Fibroblast of peridontal ligament (primary cell): ENCODE results near the gene KCND3.

ENCODE experiments used
- DNase-seq: peaks from one replicate; pipeline ENCODE4 v3.0.0-alpha.2; 2010; ENCODE audit errors: extremely low read depth

The KCND3 gene

DNA sequence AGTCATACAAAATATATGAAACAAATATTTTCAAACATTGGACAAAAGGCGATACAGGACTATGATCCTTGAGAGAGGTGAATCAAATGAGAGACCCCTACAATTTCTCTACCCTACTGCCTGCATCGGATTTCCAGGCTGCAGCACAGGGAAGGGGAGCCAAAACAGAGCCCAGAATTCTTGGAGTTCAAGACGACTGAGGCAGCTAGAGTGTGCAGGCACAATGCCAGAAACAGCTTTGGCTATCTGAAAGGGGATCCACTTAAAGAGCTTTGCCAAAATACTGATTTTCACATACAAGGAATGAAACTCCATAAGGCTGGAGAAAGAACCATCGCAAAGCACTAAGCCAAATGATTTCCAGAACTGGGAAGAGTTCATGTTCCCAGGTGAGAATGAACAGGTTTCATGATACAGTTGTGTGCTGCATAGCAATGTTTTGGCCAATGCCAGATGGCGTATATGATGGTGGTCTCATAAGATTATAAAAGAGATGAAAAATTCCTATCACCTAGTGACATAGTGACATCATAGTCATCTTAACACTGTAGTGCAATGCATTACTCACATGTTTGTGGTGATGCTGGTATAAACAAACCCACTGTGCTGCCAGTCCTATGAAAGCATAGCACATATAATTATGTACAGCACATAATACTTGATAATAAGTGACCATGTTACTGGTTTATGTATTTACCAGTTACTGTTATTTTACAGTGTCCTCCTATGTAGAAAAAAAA is 77.5 kb downstream of the KCND3 start:
- DNase-seq, result no peak

DNA sequence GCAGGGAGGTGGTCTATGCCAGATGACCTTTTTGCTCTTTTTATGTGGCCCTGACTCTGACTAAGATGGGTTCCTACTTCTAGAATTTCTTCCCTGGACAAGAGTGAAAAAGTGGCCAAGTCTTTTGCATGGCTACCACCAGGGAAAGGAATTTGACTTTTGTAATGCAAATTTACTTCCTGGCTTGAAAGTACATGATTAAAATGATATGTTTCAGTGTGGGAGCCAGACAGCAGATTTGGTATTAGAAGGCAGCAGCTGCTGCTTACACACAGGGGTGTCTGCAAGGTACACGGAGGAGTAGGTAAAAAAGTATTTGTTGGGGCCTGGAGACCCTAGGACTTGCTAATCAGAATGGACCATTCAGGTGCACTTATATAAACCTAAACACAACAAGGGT is 78.4 kb downstream of the KCND3 start:
- DNase-seq, result no peak

DNA sequence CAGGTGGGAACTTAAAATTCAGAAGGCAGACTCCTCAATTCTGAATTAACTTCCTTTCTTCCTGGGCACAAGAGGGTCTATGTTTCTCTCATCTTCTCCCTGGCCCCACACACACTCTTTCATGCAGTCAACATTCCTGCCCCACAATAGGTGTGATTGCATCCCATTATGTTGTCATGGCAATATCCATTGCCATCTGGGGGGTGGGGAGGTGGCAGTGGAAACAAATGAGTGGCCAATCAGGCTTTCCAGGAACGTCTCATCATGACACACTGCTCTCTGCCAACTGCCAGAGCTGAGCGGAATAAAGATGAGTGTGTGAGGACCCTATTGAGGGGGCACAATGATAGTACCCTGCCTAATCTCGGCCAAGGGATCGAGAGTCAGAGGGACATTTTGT is 80.4 kb downstream of the KCND3 start:
- DNase-seq, result no peak

DNA sequence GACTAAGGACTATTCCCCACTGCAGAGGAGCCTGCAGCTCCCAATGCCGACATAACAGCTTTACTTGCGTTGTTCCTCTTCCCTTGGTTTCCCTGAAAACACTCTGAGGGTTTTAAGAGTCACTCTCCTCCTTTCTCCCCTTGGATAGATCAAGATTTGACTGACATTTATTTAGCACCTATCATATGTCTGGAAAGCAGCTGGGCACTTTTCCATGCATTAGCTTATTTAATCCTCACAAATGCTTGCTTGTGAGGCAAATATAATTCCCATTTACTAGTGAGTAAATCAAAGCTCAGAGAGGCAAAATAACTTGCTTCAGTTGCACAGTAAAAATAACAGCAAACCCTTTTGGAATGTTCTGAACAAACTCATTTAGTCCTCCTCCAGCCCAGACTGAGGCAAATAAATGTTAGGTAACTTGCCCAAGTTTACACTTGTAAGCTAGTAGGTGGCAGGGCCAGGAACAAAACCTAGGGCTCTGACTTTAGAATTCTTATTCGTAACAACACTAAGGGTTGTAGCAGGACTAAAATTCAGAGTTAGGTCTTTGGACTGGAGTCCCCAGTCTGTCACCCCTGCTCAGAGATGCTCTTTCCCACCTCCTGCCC is 81.4 kb downstream of the KCND3 start:
- no peak for DNase-seq

DNA sequence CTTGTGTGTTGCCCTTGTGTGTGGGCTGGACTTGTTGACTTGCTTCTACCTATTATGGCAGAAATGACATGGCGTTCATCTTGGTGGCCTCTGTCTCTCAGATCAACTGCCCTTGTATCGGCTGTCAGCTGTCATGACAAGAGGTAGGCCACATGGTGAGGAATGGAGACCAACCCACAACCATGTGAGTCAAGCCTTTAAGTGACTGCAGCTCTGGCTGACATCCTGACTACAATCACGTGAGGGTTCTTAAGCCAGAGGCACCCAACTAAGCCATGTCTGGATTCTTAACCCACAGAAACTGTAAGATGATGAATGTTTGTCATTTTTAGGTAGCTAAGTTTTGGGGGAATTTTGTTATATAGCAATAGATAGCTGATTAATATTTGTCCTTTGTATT is 82.1 kb downstream of the KCND3 start:
- no peak for DNase-seq

GRCh38 chr1:111906816-111907215 is 82.7 kb downstream of the KCND3 start:
- DNase-seq, result no peak

GRCh38 chr1:111906111-111906510 is 83.4 kb downstream of the KCND3 start:
- DNase-seq, result no peak

GRCh38 chr1:111904478-111905218 is 84.8 kb downstream of the KCND3 start:
- DNase-seq, result no peak

DNA sequence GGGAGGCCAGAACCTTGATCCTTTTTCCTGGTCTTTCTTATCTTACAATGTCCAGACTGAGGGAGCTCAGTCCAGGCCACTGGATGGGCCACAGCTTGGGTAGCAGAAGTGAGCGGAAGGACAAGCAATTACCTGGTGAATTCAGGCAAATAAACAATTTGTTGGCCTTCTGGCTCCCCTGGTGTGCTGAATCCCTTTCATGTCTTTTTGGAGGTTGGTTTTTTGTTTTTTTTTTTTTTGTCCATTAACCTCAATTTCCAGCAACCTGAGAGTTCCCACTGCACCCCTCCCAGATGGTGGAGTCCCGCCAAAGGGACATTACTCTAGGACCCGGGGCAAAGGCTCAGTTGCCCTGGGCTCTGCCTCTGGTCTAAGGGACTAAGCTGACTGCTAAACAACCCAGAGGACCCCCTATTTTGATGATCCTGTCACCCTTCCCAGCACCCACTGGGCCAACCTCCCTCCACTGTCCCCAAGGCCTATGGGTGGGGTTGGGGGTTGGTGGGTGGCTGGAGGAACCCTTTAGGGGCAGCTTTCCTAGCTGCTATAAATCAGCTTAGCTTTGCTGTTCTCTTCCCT is 85.5 kb downstream of the KCND3 start:
- no peak for DNase-seq

DNA sequence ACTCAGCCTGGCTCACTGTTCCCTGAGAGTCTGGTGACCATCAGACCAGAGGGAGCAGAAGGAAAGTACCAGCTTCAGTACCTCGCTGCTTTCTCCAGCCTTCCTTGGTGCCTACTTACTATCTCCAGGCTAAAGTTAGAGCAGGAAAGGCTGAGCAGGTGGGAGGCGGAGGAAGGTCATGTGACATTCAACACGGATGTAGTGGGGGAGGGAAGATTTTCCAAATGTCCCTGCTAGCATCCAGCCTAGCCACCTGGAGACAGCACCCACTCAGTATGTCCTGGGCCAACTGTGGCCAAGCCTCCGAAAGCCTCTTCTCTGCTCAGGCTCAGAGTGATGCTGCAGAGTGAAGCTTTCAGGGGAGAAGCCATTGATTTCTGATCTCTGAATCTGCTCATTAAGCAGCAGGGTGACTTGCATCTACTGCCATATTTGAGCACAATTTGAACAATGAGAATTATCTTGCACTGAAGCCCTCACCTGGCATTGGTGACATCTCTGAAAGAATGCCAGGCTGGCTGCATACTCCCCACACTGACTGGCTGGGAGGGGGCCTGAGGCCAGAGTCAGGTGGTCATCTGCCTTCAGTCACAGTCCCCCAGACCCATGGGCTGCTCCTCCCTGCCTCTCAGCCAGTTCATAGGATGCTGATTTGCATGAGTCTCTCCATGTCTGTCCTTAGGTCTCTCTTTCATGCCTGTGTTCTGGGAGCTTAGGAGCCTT is 86.2 kb downstream of the KCND3 start:
- DNase-seq, result no peak

DNA sequence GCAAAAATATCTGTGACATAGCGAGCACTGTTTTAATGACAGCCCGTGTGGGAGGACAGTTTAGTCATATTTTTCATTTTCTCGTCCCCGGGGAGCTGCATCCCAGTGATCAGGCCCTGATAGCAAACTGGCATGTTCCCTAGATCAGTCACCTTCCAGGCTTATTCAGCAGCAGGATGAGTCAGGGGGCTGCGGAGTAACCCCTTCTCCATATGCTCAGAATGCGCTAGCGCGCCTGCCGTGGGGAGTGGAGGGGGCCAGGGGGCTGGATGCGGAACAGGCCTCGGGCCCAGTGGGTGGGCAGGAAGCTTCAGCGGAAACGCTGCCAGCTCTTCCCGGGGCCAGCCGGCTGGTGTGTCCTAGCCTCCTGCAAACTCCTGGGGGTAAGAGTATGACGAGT is 94.0 kb downstream of the KCND3 start:
- DNase-seq, result no peak

GRCh38 chr1:111895017-111895416 is 94.5 kb downstream of the KCND3 start:
- no peak for DNase-seq

GRCh38 chr1:111894497-111894896 is 95.0 kb downstream of the KCND3 start:
- DNase-seq, result no peak

DNA sequence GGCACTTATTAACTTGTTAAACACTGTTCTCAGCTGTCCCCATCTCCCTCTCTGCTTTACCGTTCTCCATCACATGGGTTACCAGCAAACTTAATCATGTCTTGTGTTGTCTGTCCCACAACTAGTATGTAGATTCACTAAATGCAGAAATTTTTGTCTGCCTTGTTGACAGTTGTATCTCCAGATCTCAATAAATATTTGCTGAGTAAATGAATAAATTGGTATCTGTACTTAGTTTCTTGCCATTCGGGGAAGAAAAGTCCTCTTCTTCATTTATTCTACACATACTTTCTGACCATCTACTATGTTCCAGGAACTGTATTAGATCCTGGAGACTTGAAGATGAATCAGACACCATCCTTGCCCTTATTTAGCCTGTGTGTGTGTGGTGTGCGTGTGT is 97.9 kb downstream of the KCND3 start:
- DNase-seq, result no peak

GRCh38 chr1:111888740-111889376 is 100.6 kb downstream of the KCND3 start:
- DNase-seq, result no peak

DNA sequence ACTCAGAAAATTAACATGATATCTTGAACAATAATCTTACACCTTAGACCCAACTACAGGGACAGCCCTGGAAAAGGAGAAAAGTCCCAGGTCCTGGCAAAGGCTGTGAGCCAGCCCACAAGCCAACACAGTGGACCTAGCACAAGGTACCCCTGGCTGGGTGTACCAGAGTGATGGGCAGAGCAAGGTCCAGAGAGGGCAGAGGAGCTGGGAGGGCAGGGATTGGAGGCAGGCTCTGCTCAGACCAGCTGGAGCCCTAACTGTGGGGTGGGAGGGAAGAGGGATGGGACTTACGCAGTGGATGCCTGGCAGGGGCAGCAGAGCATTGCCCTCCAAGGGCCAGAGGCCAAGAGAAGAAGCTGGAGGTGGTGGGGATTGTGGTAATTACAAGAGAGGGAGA is 101.6 kb downstream of the KCND3 start:
- DNase-seq, result no peak

DNA sequence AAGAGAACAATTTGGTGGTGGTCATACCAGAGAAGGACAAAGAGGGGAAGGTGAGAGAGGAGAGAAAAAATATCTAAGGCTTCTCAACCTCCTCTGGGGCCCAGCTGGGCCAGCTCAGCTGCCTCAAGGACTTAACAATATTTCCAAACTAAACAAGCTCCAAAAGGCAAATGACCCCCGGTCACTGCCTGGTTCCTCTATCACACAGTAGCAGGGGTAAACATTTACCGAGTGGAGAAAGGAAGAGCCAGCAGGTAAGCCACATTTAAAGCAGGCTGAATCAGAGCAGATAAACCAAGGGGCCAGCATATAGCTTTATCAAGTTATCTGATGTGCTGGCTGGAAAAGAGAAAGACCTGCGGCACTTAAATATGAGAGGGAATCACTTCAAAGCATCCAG is 102.1 kb downstream of the KCND3 start:
- no peak for DNase-seq

DNA sequence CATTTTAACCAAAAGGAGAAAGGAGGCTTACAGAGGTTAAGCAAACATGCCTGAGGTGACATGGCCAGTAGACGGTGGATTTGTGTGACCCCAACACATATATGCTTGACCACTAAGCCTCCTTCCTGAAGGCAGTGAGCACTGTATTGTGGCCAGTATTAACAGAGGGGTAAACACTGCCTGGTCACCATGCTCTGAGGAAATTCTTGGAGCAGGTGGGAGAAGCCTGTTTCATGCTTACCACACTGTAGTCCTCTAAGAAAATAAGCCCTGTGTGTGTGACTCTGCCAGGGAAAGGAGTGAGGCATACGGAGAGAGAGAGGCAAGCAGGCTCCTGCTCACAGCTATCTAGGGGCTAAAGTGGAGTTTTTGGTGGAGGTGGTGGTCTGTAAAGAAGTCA is 102.7 kb downstream of the KCND3 start:
- no peak for DNase-seq

- no peak for DNase-seq
Observed at GRCh38 chr1:111884772-111885443, 104.6 kb downstream of the KCND3 start.

GRCh38 chr1:111882986-111883560 is 106.4 kb downstream of the KCND3 start:
- no peak for DNase-seq

DNA sequence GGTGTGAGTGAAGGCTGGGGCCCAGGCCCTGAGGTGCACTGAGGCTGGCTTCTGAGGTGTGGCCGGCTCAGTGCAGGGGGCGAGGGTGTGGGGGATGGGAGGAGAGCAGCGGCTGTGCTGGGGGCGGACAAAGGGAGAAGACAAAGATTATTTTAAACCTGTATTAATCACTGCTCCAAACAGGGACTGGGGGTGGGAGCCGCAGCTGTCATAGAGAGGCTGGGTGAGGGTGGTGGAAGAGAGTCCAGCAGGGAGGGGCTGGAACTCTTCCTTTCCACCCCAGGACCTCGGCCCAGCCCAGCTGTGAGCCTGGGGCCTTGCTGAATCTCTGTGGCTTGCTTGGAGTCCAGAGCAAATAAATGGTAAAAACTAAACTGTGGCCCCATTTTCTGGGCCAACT is 106.9 kb downstream of the KCND3 start:
- DNase-seq, result no peak
